ENCODE results near the gene CTNNA2. TPM values are rescaled to one million over a fixed set of nuclear protein-coding genes. Genes with fewer than 3 reads are reported as not detected.

CTNNA2 gene
- total RNA-seq, 1 experiment from 2014 or later: not detected

DNA sequence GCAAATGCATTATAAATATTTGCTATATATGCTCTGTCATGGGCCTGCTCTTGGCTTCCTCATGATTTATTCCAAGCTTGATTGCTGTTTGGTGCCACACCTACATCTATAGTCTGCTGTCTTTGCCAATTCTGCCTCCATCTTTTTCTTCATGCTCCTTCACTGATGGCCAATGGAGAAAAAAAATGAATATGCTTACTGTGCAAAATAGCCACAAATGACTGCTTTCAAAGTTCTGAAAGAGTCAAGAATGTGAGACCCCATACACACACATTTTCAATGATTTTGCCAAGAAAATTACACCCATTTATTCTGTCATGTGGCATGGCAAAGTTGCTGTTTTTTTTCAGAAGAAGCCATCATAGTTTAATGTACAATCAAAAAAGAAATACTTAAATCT lies 1097.3 kb downstream of the CTNNA2 start:
- Histone ChIP-seq H3K4me3 (no peak overlapping the region), H3K4me1 (replicated peaks; ENCODE audit: insufficient read depth) (no peaks in the 10 kb centered on the region), H2AFZ (no peak overlapping the region), H3K79me2 (ENCODE audit: low read depth) (no peaks in the 10 kb centered on the region), H4K20me1 (ENCODE audit: insufficient read depth) (no peaks in the 10 kb centered on the region), H3K4me2 (no peak overlapping the region), H3K27me3 (ENCODE audit: insufficient read depth, low read depth) (no peaks in the 10 kb centered on the region), H3K36me3 (ENCODE audit: low read depth) (no peaks in the 10 kb centered on the region), H3F3A (ENCODE audit: insufficient read depth, low read depth) (no peaks in the 10 kb centered on the region), H3K27ac (no peak overlapping the region), H3K9me3 (ENCODE audit: insufficient read depth, low read depth) (no peaks in the 10 kb centered on the region), H3K9me2 (ENCODE audit: insufficient read depth) (no peaks in the 10 kb centered on the region)
- no peak for DNase-seq
- BruUV-seq (replicated peaks): no TSS peak
- CTCF ChIA-PET: no interaction called here
- no peak for TF ChIP-seq CTCF (conservative IDR thresholded peaks at IDR 0.05)
- TF ChIP-seq EZH2 (IDR thresholded peaks at IDR 0.05; ENCODE audit: low read depth): no peak
- intact Hi-C loops (cut with micrococcal nuclease; ENCODE audit: unreplicated experiment): no loop called here
- POLR2A ChIA-PET (ENCODE audit: unreplicated experiment): no interaction called here

DNA sequence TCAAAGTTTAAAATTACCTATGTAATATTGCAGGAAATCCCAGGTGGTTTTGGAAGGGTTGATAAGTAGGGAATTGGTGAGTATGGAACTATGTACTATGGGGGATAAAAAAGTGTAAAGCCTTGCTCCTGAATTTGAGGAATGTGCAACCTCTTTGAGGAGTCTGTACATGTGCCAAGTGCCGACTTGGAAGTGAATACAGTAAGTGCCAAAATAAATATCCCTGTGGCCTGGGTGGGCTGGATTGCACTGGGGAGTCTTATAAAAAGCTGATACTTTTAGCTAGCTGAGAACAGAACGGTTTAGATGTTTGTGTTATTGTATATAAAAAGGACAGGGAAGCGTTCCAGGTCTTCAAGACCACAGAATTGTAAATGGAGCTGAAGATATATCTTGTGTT lies 1108.8 kb downstream of the CTNNA2 start:
- no peak for DNase-seq
- no peaks in the 10 kb centered on the region; the same call in 1 of the 2 replicates for H3K9me2 ChIP-seq (ENCODE audit: insufficient read depth)
- H3F3A ChIP-seq (ENCODE audit: insufficient read depth, low read depth): no peaks in the 10 kb centered on the region
- H3K36me3 ChIP-seq (ENCODE audit: low read depth): no peaks in the 10 kb centered on the region
- no peaks in the 10 kb centered on the region for H4K20me1 ChIP-seq (ENCODE audit: insufficient read depth)
- no peak overlapping the region for H3K4me3 ChIP-seq
- H3K27me3 ChIP-seq (ENCODE audit: insufficient read depth, low read depth): no peaks in the 10 kb centered on the region
- no peak overlapping the region for H3K4me2 ChIP-seq
- H3K27ac ChIP-seq: no peak overlapping the region
- no peak overlapping the region for H2AFZ ChIP-seq
- H3K9me3 ChIP-seq (ENCODE audit: insufficient read depth, low read depth): no peaks in the 10 kb centered on the region
- H3K79me2 ChIP-seq (ENCODE audit: low read depth): no peaks in the 10 kb centered on the region
- H3K4me1 ChIP-seq (replicated peaks; ENCODE audit: insufficient read depth): no peaks in the 10 kb centered on the region
- ChIA-PET CTCF (no interaction called here), POLR2A (ENCODE audit: unreplicated experiment) (no interaction called here)
- intact Hi-C loops (cut with micrococcal nuclease; ENCODE audit: unreplicated experiment): no loop called here
- no TSS peak for BruUV-seq (replicated peaks)
- TF ChIP-seq EZH2 (IDR thresholded peaks at IDR 0.05; ENCODE audit: low read depth): no peak
- TF ChIP-seq CTCF (conservative IDR thresholded peaks at IDR 0.05): no peak

- Histone ChIP-seq H4K20me1 (ENCODE audit: insufficient read depth) (no peaks in the 10 kb centered on the region), H3F3A (ENCODE audit: insufficient read depth, low read depth) (no peaks in the 10 kb centered on the region), H3K27ac (no peak overlapping the region), H3K9me3 (ENCODE audit: insufficient read depth, low read depth) (no peaks in the 10 kb centered on the region), H3K36me3 (ENCODE audit: low read depth) (no peaks in the 10 kb centered on the region), H3K9me2 (ENCODE audit: insufficient read depth) (no peaks in the 10 kb centered on the region; the same call in 1 of the 2 replicates), H3K4me3 (no peak overlapping the region), H3K4me1 (replicated peaks; ENCODE audit: insufficient read depth) (no peaks in the 10 kb centered on the region), H3K27me3 (ENCODE audit: insufficient read depth, low read depth) (no peaks in the 10 kb centered on the region), H3K79me2 (ENCODE audit: low read depth) (no peaks in the 10 kb centered on the region), H3K4me2 (no peak overlapping the region), H2AFZ (no peak overlapping the region)
- no peak for DNase-seq
- ChIA-PET CTCF (no interaction called here), POLR2A (ENCODE audit: unreplicated experiment) (no interaction called here)
- intact Hi-C loops (cut with micrococcal nuclease; ENCODE audit: unreplicated experiment): no loop called here
- no TSS peak for BruUV-seq (replicated peaks)
- TF ChIP-seq CTCF (conservative IDR thresholded peaks at IDR 0.05): no peak
- no peak for TF ChIP-seq EZH2 (IDR thresholded peaks at IDR 0.05; ENCODE audit: low read depth)
These were observed 1111.2 kb downstream of the CTNNA2 start for GRCh38 chr2:80624062-80624461.

All from PC-9 (cell line).